Pons (tissue), 1 donor: Measurements from ENCODE around the gene BAHCC1.

ENCODE experiments used
- DNase-seq: peaks from one replicate; pipeline ENCODE4 v3.0.0-alpha.2; 2016; ENCODE audit warnings: low spot score

BAHCC1 gene

DNA sequence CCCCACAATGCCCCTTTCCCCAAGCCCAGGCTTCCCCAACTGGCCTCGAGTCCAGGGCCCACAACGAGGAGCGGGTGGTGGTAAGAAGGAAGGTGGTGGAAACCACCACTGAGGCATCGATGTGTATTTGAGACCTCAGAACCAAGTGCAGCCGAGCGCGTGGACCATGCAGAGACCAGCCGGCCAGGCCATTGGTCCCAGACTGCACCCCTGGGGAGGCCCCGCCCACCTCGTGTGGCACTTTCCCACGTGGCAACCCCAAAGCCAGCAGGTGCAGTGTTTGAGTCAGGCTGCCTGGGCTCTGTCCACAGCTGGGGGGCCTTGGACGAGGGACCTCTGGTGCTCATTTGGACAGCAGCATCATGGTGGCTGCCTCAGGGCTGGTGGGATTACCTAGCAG, 28.1 kb upstream of the BAHCC1 start:
- no peak for DNase-seq

DNA sequence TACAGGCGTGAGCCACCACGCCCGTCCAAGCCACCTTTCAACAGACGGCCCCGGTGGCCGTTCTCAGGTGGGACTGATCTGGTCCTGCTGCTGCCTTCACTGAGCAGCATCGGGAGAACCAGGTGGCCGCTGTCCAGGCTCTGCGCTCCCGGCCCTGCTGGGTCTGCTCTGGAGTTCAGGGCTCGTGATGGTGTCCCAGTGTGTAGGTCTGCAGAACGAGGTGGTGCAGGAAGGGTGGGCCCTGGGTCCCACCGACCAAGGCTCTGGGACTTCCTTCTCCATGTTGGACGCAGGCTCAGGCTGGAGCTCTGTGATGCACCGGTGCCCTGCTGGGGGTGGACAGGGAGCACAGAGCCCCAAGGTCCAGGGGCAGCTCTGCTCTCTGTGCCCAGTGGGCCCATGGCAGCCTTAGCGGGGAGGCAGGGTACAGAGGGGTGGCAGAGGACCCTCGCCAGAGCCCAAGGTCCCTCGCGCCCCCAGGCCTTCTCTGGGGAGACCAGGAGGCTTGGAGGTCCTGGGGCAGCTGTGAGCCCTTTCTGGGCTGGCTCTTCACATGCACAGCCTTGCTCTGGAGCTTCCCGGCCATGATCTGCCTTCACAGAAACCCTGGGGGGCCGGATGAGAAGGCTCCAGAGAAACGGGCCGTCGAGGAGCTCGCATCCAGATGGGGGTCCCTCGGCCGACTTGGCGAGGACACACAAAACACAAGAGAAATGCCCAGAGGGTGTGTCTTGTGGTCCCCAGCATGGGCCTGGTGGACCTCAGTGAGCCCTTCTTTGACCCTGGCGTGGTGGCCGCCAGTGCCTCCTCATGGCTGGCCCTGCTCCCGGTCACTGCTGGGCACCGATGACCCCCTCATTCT, 26.9 kb upstream of the BAHCC1 start:
- DNase-seq = no peak

DNA sequence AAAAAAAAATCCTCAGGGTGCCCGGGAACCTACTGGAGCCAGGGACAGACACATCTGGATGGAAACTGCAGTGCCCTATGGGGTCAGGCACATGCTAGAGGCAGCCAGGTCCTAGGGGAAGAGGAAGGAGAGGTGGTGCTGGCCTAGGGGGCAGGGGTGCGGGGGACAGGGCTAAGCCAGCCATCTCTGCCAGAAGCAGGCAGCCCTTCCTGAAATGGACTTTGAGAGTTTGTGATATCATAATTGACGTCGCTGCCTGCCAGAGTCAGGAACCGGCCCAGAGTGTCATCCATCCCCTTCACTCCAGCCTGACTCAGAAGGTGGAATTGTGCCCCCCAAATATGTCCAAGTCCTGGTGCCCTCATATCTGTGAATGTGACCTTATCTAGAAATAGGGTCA, 25.0 kb upstream of the BAHCC1 start:
- DNase-seq = no peak

DNA sequence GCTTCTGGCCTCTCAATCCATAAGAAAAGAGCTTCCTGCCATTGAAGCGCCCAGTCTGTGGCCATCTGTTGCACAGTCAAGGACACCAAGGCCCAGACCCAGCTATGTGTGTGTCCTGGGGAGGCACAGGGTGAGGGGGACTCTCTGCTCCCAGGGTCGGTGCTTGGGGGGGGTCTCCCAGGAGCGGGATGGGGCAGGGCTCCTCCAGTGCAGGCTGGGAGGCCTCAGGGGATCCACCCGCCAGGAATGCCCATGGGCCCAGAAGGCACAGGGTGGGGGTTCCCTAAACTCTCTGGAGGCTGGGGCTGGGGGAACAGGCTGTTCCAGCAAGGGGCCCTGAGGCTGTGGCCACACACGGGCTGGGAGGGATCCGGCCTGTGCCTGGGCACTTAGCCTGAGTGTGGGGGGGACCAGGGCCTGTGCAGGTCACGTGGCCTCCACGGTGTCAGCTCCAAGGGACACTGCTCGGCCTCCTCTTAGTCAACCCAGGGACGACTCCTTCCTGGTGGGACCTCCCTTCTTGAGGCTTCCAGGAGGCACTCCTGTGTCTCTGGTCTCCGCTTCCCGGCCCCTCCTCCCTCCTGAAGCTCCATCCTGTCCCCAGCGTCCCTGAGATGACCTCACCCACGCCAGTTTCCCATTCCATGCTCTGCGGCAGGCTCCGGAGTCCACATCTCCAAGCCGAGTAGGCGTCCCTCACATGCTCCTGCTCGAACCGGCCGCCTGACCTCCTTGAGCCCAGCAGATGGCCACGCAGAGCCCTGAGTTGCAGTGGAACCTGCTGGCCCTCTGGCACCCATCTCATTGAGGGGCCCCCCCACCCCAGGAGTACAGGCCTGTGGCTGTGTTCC, 23.1 kb upstream of the BAHCC1 start:
- DNase-seq = no peak

DNA sequence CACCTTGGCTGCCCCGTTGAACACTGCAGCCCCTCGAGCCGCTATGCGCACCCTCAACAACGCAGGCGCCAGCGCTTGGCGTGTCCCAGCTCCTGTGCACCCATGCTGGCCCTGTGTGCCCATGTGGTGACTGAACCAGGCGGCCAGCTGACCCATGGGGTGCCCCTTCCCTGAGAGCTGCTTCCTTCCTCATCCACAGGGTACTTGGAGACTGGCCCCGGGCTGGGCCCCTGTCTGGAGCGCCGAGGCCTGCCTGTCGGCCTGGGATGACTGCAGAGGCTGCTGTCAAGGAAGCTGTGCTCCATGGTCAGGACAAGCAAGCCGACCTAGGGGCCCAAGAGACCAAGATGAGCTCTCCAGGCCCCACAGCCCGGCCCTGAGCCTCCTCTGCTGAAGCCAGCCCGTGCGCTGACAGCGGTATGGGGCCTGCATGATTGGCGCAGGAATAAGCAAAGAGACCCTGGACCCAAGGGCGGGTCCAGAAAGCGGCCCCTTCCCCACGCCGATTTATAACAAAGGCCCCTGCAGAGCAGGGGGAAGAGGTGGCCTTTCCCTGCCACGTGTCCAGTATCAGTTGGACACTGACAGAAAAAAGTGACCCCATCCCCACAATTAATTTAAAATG, 21.6 kb upstream of the BAHCC1 start:
- DNase-seq = no peak

DNA sequence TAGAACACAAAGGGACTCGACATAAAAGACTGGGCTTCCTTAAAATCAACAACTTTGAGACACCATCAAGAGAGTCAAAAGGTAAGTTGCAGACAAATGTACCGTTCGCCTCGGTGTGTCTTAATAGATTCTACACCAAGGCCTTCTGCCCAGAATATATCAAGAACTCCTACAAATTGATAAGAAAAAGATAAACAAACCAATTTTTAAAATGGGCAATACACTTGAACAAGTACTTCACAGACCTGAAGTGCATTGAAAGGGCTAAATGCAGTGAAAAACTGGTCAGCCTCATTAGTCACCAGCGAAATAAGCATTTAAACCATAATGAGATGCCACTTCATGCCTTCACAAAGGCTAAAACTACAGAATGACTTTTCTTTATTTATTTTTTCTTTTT, 20.4 kb upstream of the BAHCC1 start:
- DNase-seq = no peak

DNA sequence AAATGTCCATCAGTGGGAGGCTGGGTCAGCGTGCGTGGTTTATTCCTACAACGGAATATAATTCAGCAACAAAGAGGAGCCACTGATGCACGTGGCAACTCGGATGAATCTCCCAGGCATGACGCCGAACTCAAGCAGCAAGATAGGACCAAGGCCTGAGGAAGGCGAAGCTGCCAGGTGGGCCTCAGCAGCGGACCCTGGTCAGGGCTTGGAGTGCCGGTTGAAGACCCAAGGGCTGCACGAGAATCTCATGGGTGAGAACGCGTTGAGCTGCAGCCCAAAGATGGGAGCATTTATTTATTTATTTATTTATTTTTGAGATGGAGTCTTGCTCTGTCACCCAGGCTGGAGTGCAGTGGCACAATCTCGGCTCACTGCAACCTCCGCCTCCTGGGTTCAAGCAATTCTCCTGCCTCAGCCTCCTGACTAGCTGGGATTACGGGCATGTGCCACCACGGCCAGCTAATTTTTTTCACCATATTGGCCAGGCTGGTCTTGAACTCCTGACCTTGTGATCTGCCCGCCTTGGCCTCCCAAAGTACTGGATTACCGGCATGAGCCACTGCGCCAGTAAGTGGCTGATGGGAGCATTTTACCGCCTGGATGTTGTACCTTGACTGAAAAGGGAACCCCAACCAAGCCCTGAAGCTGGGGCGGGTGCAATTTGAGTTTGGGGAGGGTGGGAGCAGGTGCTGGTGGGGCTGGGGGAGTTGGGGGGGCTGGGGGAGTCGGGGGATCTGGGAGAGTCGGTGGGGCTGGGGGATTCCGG, 18.1 kb upstream of the BAHCC1 start:
- no peak for DNase-seq

DNA sequence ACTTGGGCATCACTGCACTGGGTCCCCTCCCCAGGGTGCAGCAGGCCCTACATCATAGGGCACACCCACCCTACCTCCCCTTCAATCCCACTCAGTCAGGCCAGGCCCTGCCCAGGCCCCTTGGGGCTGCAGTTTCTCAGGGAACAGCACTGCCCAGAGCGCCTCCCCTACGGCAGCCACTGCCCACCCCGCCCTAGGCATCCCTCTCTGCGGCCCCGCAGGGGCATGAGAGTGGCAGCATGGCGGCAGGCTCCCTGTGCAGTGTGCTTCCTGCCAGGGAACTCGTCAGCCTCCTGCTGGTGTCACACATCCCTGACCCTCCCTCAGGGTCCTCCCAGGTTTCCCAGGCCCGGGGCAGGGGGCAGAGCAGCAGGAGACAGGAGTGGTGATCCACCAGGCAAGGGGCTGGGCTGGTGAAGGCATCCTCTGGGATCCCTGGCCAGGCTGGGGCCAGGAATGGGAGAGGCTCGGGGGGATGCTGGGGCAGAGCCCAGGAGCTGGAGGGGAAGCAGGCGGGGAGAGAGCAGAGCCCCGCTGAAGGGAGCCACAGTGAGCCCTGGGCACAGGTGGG, 16.2 kb upstream of the BAHCC1 start:
- no peak for DNase-seq

DNA sequence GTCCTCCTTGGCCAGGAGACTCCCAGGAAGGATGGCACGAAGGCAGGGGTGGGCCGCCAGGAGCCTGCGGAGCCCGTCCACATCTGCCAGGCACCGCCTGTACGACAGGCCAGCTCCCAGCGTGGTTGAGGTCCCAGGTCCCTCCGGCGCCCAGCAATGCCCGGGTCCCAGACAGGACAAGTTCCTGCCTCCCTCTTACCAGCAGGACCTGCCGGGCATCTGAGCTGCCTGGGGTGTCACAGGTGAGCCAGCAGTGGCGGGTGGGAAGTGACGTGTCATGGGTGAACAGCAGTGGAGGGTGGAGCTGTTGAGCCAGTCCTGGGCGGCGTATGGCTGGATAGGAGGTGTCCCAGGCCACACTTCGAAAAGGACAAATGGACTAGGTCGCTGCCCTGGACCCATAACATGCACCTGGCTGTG, 15.7 kb upstream of the BAHCC1 start:
- no peak for DNase-seq

DNA sequence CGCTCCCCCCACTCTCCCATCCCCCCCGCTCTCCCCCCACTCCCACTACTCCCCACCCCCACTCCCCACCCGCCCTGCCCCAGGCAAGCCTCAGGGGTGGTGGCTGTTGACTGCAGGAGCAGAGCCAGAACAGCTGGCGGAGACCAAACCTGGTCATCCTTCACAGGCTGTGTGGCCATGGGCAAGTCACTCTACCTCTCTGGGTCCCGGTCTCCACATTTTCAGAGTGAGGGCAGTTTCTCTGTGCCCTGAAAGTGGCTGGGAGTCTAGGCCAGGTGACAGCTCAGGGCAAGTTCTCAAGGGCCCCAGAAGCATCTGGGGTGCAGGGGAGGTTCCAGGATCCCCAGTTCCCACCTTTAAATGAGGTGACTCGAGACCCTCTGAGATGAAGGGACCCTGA, 15.1 kb upstream of the BAHCC1 start:
- DNase-seq = no peak

DNA sequence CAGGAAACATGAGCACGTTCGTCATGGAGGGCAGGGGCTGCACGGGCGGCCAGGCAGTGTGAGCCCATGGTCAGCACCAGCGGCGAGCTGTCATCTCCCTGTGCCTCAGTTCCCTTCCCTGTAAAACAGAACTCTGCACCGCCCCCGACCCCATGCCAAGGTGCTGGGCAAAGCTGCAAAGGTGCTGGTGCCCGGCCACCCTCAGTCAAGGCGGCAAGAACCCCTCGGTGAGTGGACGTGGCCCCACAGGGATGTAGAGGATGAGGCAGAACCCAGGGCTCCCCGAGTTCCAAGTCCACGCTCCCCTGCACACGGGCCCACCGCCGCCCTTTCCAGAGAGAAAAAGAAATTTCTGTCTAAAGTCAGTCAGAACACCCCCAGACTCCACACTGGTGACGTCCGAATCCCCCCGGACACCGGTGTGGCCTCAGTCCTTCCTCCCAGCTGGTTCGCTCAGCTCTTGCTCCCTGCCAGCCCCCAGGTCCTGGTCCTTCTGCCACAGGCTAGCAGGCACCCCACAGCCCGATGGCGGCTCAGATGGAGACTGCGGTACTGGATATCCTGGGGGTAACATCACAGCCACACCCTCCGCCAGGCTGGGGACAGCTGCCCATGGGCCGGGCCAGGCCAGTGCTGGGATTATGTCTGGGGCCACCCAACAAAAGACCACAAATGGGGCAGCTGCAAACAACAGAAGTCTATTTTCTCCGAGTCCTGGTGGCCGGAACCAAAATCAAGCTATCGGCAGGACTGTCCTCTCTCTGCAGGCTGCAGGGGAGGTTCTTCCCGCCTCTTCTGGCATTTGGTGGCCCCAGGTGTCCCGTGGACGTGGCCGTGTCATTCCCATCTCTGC, 14.4 kb upstream of the BAHCC1 start:
- DNase-seq = no peak

DNA sequence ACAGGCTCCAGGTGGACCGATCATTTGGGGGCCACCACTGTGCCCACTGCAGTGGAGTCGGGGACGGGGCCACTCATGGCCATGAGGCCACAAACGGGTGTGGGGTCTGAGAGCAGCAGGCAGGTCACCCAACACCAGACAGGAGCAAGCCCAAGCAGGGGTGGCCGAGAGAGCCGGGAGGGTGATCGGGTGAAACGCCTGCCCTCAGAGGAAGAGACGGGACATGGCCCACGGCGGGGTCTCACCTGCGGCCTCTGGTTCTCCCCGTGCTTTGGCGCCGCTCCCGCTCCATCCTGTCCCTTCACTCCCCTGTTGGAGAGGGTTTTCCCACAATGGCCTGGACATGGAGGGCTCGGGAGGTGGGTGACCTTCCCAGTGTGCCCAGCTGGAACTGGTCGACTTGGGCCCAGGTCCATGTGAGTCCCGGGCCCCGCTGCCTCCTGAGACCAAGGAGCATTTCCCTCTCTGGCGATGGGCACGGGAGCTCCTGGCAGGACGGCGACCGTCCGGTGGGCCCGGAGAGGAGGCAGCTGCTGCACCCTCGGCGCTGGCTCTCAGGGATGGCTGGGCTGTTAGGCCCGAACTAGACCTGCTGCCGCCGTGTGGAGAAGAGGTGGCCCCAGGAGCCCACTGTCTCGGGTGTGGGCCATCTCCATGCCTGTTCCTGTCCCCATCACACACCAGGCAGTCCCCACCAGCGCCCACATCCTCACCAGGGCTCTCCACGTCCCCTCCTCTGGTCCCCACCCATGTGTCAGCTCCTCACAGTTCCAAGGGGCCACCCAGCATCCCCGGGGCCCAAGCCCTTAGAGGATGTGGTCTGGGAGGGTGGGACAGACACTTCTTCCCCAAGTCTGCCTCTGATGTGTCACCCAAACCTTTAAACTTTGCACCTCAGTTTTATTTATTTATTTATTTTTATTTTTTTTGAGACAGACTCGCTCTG, 13.4 kb upstream of the BAHCC1 start:
- DNase-seq = no peak

DNA sequence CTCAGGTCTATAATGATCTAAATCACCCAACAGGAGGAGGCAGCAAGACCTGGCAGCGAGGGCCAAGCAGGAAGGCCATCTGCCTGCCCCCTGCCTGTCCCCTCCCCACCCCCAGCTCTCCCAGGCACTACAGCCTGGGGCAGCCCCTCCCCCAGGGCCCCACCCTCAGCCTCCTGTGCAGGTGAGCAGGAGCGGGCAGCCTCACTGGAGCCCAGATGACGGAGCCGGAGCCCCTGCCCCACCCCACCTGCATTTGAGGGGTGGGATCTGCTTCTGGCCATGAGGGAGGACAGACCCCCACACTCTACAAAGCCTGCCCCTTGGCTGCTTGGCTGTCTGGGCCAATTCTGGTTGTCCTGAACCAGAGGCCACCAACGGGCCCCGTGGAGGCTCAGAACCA, 12.4 kb upstream of the BAHCC1 start:
- no peak for DNase-seq

DNA sequence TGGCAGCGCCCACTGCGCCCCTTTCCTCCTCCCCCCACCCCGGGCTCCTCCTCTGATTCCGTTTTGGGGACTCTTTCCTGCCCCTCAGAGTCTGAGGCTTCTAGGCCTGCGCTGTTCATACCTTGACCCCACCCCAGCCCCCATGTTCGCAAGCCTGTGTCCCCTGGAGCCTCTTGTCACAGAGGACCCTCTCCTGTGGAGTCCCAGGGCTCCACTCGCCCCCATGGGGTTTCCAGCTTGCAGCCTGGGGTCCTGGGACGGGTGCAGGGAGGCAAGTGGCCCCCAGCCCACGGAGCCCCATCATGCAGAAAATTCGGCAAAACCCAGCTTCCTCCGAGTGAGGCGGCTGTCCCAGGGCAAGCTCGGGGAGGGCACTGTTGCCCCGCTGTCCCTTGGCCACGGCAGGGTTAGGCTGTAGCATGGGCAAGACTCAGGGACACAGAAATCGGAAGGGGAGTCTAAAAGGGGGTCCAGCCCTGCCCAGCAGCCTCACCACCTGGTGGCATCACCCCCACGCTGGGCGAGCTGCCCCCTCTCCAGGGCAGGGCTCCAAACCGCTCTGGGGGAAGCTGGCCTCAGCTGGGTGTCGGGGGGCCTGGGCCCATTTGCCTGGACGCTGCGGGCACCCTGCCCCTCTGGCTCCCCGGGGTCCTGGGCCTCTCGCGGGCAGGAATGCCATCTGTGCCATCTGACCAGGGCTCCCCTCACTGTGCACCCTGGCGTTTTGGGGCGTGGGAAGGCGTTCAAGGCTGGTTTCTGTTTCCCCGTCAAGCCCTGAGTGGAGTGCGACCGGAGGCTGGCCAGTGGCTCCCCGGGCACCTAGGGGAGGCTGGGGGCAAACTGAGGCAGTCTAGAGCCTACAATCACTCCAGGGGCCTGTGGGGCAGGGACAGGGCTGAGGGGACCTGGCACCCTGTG, 11.5 kb upstream of the BAHCC1 start:
- DNase-seq = no peak

DNA sequence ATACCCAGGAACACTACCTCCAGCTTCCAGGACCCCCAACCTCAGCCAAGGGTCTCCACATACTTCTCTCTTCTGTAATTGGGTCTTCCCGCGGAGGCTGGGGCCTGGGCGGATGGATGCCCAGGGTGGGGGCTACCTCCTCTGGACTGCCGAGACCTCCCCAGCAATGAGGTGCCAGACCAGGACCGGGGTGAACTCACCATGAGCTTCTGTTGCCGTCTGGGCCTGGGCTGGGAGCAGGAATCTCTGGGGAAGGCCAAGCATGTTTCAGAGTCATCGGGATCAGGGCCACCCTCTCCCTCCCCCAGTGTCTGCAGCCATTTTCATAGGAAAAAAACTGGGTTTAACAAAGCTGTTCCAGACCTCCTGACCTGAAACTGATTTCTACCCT, 10.3 kb upstream of the BAHCC1 start:
- no peak for DNase-seq

DNA sequence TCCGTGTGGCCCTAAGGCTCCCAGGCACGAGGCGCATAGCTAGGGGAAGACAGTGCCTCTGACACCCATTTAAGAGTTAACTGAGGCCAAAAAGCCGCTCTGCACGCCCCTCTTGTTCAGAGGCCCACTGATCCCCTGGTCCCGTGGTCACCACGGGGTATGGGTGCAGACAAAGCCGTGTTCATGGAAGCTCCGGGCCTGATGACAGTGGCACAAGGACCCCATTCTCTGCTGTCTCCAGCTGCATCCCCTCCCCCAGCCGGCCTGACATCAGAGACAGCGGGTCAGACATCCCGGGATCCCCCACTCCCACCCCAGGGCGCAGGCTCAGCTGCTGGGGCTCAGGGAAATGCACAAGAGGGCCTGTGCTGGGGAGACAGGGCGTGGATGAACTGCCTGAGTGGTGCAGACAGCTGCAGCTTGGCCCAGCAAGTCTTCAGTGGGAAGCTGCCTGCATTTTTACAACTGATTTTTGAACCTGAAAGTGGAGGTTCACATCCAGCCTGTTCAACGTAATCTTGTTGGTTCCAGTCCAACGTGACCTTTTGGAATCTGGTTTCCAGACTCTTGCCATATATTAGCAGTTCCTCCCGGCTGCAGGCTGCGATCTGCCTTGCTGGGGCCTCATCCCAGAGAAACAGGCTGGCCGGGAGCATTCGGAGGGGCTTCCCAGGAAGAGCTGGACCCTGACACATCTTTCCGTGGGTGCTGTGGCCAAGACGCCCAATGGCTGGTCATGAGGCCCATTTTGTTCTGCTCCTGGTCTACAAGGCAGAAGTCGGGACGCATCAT, 9.7 kb upstream of the BAHCC1 start:
- DNase-seq = peak; percentile 98

DNA sequence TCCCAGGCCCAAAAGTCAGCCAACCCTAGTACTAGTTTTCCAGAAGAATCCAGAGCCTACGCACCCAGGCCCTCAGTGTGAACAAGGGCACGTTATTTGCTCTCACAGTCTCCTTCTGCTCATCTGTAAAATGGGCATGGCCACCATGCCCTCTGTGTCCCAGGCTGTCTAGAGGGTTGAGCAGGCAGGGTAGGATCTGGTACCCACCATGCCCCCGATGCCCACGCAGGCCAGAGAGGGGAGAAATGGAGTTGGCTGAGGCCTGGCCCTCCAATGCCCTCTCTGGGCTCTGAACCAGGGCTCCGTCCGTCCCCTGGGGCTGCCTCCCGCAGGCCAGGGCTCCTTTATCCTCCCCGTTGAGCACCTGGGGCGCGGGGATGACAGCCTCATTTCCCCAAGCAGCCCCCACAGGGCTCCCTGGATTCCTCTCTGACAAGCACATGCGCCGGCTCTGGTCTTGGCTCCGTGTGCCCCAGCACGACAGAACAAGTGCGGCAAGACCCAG, 9.1 kb upstream of the BAHCC1 start:
- no peak for DNase-seq
